H1 (cell line): ENCODE data around the gene PLIN1. TPM values are rescaled to one million over a fixed set of nuclear protein-coding genes. Genes with fewer than 3 reads are reported as not detected.

ENCODE experiments used
- ASH2L ChIP-seq: fragments of 200-600, 300-600 bp; sonication (generic); IDR thresholded peaks from one replicate; pipeline ENCODE4 v1.7.1; 2017; ENCODE audit warnings: low read length
- EZH2 ChIP-seq: fragments of 200-600 bp; sonication (generic); IDR thresholded peaks from 2 replicates; pipeline ENCODE4 v1.7.1; 2012; ENCODE audit warnings: low read depth, mild to moderate bottlenecking, moderate library complexity, low read length, inconsistent platforms; ENCODE audit not compliant: severe bottlenecking
- GABPA ChIP-seq: IDR thresholded peaks from 2 replicates; pipeline ENCODE4 v1.6.1; 2011; ENCODE audit warnings: mild to moderate bottlenecking, low read length, moderate library complexity, borderline replicate concordance; ENCODE audit not compliant: insufficient read depth
- POLR2AphosphoS5 ChIP-seq: IDR thresholded peaks from 2 replicates; pipeline ENCODE4 v1.6.1; 2011; ENCODE audit warnings: low read depth, low read length
- polyA plus RNA-seq, 7 experiments: library from polyadenylated mRNA; depleted of rRNA in 3 of 7; stranded (reverse) in 5 of 7; unstranded in 2 of 7; fragments of >200 nt in 5 of 7; fragments of 200-250 nt in 2 of 7; gene quantifications; 1 replicate in 5 of 7; 2 replicates in 1 of 7; 4 replicates in 1 of 7; pipeline versions ENCODE4 v1.2.1 to v1.2.3, GENCODE V29; 2011 to 2013; ENCODE audit warnings: missing spikeins in 2 of 7, mixed read lengths in 2 of 7
- total RNA-seq: library from RNA; stranded (reverse); fragmentation: NEBNext Ultra II Directional; extraction: Animal tissue kit (Norgen Biotek cat#: 25700); gene quantifications from 2 replicates; pipeline ENCODE4 v1.2.1, GENCODE V29; 2021
- TF ChIP-seq, protein P1 (sequence below): fragments of 300-600 bp; sonication (generic); IDR thresholded peaks from 2 replicates; pipeline ENCODE4 v1.7.1; 2012; ENCODE audit warnings: low read length, moderate library complexity, mild to moderate bottlenecking, inconsistent platforms; ENCODE audit not compliant: insufficient replicate concordance

Gene PLIN1
- total and polyA plus RNA-seq, 2 of the 8 experiments (the other 6 are each of a cell fraction or from before 2014, with no cell fraction given): 0.33 TPM; not detected in 1

GRCh38 chr15:89674526-89674925, 4.6 kb downstream of the PLIN1 start (continued):
- TF ChIP-seq, protein P1, sequence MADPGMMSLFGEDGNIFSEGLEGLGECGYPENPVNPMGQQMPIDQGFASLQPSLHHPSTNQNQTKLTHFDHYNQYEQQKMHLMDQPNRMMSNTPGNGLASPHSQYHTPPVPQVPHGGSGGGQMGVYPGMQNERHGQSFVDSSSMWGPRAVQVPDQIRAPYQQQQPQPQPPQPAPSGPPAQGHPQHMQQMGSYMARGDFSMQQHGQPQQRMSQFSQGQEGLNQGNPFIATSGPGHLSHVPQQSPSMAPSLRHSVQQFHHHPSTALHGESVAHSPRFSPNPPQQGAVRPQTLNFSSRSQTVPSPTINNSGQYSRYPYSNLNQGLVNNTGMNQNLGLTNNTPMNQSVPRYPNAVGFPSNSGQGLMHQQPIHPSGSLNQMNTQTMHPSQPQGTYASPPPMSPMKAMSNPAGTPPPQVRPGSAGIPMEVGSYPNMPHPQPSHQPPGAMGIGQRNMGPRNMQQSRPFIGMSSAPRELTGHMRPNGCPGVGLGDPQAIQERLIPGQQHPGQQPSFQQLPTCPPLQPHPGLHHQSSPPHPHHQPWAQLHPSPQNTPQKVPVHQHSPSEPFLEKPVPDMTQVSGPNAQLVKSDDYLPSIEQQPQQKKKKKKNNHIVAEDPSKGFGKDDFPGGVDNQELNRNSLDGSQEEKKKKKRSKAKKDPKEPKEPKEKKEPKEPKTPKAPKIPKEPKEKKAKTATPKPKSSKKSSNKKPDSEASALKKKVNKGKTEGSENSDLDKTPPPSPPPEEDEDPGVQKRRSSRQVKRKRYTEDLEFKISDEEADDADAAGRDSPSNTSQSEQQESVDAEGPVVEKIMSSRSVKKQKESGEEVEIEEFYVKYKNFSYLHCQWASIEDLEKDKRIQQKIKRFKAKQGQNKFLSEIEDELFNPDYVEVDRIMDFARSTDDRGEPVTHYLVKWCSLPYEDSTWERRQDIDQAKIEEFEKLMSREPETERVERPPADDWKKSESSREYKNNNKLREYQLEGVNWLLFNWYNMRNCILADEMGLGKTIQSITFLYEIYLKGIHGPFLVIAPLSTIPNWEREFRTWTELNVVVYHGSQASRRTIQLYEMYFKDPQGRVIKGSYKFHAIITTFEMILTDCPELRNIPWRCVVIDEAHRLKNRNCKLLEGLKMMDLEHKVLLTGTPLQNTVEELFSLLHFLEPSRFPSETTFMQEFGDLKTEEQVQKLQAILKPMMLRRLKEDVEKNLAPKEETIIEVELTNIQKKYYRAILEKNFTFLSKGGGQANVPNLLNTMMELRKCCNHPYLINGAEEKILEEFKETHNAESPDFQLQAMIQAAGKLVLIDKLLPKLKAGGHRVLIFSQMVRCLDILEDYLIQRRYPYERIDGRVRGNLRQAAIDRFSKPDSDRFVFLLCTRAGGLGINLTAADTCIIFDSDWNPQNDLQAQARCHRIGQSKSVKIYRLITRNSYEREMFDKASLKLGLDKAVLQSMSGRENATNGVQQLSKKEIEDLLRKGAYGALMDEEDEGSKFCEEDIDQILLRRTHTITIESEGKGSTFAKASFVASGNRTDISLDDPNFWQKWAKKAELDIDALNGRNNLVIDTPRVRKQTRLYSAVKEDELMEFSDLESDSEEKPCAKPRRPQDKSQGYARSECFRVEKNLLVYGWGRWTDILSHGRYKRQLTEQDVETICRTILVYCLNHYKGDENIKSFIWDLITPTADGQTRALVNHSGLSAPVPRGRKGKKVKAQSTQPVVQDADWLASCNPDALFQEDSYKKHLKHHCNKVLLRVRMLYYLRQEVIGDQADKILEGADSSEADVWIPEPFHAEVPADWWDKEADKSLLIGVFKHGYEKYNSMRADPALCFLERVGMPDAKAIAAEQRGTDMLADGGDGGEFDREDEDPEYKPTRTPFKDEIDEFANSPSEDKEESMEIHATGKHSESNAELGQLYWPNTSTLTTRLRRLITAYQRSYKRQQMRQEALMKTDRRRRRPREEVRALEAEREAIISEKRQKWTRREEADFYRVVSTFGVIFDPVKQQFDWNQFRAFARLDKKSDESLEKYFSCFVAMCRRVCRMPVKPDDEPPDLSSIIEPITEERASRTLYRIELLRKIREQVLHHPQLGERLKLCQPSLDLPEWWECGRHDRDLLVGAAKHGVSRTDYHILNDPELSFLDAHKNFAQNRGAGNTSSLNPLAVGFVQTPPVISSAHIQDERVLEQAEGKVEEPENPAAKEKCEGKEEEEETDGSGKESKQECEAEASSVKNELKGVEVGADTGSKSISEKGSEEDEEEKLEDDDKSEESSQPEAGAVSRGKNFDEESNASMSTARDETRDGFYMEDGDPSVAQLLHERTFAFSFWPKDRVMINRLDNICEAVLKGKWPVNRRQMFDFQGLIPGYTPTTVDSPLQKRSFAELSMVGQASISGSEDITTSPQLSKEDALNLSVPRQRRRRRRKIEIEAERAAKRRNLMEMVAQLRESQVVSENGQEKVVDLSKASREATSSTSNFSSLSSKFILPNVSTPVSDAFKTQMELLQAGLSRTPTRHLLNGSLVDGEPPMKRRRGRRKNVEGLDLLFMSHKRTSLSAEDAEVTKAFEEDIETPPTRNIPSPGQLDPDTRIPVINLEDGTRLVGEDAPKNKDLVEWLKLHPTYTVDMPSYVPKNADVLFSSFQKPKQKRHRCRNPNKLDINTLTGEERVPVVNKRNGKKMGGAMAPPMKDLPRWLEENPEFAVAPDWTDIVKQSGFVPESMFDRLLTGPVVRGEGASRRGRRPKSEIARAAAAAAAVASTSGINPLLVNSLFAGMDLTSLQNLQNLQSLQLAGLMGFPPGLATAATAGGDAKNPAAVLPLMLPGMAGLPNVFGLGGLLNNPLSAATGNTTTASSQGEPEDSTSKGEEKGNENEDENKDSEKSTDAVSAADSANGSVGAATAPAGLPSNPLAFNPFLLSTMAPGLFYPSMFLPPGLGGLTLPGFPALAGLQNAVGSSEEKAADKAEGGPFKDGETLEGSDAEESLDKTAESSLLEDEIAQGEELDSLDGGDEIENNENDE: no peak
- TF ChIP-seq ASH2L: no peak
- TF ChIP-seq GABPA: no peak
- TF ChIP-seq EZH2: no peak
- TF ChIP-seq POLR2AphosphoS5: no peak
